GM18867 (cell line): Measurements from ENCODE around the gene ECE1.
"Not testable (repeated sequence)": the region's sequence is repeated elsewhere in the genome, so short reads cannot be mapped to it uniquely, and the experiment has no call there.

ENCODE experiments used
- ATAC-seq: cut with Tn5 transposase; IDR thresholded peaks from one replicate; pipeline ENCODE4 v1.9.1; 2021; ENCODE audit warnings: mild to moderate bottlenecking, moderate library complexity; ENCODE audit not compliant: unreplicated experiment

The ECE1 gene

DNA sequence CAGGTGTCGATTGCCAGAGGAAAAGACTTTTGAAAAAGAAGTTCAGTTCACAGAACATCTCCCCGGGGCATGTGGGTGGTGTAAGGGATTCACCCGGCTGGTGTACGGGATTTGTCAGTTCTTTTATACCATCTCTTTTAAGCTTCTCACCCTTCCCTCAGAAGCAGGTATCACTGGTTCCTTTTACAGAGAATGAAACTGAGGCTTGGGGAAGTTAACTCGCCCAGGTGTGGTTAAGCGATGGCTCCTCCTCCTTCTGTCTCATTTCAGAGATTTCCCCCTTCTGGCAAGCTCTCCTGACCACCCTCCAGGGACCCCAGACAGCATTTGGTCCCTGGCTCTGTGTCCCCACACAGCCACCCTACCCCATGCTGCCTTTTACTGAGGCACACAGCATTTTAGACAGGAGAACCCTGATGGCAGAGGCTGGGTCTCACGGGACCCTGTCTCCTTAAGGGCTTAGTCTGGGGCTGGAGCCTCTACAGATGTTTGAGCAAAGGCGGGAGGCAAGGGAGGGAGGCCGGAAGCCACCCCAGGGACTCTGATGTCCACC is 2.8 kb upstream of the ECE1 start:
- ATAC-seq: peak; percentile 31

DNA sequence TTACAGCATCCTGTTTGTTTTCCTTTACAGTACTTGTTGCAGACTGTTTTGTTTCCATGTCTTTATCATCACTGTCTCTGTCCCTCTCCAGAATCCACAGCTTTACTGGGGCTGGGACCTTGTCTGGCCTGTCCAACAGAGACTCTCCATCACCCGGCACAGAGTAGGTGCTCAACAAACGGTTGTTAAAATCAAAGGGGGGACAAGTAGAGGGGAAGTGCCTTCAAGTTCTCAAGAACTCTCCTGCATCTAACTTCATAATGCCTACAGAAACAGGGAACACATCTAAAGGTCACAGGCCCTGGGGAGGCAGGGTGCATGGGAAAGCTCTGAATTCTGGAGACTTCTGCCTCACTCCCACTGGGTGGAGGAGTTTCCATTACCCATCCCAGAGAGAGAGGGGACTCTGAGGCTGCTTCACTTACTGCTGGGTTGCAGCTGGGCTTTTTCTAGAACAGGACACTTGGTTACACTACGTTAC is 2.3 kb upstream of the ECE1 start:
- ATAC-seq: no peak

DNA sequence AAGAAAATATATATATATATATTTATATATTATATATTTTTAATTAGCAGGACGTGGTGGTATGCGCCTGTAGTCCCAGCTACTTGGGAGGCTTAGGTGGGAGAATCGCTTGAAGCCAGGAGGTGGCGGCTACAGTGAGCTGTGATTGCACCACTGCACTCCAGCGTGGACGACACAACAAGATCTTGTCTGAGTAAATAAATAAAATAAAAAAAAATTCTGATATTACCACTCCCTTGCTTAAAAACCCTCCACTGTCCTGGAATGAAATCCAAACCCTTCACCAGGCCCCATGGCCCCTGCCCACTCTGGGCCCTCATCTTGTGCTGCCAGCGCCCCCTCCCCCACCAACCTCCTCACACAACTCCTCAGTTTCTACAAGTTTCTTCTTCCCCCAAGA is 1.7 kb upstream of the ECE1 start:
- no peak for ATAC-seq

DNA sequence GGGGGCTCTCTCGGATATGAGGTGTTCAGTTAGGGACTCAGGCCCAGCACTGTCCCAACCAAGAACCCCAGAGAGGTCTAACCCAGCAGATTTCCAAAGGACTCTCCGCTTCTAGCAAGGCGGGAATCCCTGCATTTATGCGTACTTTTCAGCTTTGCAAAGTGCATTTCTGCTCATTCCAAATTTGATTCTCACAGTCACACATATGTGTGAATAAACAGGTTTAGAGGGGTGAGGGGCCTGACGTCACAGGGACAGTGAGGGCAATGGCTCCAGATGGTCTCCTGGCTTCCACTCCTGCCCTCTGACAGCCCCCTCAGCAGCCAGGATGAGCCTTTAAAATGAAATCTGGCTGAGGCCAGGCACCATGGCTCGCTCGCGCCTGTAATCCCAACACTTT is 921 bp upstream of the ECE1 start:
- no peak for ATAC-seq

DNA sequence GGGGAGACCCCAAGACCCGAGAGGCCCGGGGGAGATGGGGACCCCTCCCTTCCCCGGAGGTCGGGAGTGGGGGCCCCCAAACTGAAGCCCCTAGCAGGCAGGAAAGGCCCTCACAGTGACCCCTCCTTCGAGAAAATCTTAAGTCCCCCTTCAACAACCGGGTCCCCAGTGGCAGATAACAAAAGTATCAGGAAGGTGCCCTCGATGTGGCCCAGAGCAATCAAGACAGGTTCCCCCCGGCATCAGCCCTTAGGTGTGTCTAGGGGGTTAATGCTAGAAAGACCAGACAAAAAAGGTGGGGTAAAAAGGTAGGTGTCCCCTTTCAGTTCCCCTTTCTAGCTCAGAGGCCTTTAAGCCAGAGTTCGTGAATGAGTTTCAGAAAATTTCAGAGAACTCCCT is 282 bp upstream of the ECE1 start:
- no peak for ATAC-seq

DNA sequence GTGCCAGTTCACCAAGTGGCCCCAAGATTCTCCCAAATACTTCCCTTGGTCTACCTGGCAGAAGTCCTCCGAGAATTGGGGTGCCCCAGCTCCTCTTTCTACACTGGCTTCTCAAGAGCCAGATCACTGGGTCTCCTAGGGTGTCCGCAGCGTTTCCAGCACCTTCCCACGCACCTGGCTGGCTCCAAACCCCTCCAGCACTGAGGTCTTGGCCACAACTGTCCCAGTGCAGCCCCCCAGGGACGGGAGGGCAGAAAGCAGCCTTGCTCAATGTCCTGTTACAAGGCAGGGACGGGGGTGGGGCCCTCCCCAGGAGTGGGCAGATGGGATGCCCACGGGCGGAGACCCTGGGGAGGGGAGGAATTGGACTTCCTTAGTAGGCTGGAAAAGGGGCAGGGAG is 1.1 kb downstream of the ECE1 start:
- no peak for ATAC-seq

DNA sequence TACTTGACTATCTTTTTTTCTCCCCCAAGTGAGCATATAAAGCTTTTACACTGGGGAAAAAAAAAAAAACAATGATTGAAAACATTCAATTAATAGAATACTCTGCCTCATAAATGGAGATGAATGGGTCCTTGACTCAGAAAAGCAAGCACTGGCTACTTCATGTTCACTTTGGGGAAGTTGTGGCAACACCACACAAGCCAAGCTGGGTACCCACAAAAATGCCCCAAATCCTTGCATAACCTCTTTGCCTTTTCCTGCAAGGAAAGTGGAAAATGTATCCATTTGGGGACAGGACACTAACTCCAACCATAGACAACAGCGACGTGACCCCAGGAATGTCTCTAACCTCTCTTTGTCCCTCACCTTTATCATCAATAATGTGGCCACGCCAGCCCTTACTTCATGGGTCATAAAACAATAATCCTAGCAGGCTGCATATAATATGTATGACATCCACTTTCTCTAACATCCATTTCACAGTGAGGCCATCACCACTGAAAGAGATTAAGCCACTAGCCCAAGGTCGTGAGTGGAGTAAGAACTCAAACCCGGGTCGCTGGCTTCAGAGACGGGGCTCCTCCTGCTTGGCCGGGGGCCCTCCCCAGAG is 2.3 kb downstream of the ECE1 start:
- ATAC-seq: no peak

DNA sequence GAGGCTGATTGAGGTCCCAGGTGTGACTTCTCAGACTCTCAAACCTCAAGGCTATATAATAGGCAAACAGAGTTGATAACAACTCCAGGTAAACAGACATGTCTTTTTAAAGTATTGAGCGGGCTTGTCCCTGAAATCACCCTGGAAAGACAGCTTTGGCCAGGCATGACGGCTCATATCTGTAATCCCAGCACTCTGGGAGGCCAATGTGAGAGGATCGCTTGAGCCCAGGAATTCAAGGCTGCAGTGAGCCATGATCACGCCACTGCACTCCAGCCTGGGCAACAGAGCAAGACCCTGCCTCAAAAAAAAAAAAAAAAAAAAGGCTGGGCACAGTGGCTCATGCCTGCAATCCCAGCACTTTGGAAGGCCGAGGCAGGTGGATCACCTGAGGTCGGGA is 4.9 kb downstream of the ECE1 start:
- not testable (repeated sequence) for ATAC-seq

DNA sequence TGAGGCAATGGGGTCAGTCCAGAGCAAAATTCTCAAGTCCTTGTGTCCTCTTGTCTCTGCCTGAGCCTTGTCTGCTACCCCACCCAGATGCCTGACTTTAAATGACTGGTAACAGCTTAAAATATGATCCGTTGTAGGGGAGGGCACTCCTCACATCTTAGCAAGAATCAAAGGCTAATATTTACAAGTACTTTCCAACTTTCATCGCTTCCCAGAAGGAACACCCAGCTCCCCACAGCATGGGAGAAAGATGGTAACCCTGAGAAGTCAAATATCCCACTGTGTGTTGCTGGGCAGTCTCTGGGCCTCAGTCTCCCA is 5.2 kb downstream of the ECE1 start:
- ATAC-seq: no peak

DNA sequence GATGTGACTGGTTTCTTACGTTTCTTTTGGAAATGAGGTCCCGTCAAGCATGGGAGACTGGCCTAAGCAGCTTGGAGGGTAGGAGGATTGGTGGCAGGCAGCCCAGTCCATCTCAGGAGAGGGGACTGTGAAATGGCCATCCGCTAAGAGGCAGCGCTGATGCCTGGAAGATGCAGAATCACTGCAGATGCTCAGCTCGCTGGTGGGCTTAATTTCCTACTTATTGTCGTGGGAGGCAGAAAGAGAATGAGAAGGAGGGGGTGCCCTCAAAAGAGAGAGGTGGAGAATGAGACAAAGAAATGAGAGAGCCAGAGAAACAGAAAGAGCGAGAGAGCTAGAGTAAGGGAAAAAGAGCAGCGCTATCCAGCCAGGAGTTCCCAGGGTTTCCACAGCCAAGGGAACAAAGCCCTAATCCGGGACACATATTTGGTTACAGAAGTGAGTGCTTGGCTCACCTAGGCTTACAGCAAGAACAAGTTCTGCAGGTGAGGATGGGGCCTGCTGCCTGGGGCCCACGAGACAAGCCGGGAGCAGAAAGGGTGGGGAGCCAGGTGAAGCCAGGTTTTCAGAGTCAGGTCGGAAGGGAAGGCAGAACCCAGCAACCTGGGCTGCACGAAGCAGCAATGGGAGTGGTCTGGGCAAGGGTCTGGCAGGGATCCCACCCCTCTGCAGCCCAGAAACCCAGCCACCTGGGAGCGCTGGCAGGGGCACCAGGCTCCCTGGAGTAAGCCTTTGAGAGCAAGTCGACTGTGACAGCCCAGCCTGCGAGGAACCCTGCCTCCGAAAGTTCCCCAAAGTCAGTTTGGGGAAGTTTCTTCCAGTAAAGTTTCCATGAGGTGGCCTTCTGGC is 5.8 kb downstream of the ECE1 start:
- no peak for ATAC-seq

DNA sequence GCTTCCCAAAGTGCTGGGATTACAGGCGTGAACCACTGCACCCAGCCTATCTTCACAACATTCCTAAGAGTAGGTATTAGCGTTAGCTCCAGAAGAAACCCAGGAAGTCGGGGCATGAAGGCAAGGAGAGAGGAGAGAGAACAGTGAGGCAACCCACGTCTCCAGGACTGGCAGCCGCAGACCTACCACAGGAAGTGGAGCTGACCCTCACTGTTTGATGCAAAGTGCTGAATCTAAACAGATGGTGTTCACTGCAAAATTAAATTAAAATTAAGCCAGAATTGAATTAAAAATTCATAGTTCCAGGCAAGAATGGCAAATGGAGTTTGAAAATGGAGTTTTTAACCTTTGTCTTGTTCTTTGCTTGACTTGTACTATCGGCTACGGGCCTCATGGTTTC is 6.7 kb downstream of the ECE1 start:
- ATAC-seq: no peak

DNA sequence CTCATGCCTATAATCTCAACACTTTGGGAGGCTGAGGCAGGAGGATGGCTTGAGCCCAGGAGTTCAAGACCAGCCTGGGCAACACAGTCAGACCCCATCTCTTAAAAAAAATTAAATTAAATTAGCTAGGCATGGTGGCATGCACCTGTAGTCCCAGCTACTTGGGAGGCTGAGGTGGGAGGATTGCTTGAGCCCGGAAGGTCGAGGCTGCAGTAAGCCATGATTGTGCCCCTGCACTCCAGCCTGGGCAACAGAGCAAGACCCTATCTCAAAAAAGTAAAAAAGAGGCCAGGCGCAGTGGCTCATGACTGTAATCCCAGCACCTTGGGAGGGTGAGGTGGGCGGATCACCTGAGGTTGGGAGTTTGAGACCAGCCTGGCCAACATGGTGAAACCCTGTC is 8.2 kb downstream of the ECE1 start:
- ATAC-seq: not testable (repeated sequence)

DNA sequence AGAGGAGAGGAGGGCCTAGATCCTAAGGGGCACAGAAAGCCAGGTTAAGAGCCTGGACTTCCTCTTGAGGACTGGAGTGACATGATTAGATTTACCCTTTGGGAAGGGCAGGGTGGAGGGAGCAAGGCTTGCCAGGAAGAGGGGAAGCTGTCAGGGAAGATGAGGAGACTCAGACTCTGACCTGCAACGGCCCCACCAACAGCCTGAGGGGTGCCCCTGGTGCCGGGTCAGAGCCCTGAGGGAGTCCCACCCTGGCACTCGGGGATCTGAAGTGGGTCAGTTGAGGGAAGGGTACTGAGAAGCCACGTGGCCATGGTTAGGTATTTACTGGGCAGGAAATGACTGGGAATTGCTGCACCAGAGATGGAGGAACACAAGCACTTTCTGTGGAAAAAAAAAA is 9.8 kb downstream of the ECE1 start:
- ATAC-seq: no peak

DNA sequence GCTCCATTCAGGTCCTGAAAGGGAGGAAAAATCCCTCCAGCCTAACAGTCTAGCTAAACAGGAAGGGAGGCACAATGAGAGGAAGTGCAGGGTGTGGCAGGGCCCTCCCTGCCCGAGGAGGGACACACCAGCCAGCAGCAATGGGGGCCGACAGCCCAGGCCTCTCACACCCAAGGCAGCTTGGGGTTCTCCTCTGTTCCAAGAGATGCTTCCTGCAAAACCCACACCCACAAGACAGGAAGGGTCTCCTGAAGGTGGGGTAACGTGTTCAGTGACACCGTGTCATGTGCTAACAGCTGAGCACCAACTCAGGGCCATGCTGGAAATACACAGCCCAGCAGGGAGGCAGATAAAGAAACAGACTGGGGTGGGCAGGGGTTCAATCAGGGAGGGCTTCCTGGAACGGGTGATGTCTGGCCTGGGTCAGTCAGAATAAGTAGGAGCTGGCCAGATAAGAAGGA is 10.2 kb downstream of the ECE1 start:
- no peak for ATAC-seq

DNA sequence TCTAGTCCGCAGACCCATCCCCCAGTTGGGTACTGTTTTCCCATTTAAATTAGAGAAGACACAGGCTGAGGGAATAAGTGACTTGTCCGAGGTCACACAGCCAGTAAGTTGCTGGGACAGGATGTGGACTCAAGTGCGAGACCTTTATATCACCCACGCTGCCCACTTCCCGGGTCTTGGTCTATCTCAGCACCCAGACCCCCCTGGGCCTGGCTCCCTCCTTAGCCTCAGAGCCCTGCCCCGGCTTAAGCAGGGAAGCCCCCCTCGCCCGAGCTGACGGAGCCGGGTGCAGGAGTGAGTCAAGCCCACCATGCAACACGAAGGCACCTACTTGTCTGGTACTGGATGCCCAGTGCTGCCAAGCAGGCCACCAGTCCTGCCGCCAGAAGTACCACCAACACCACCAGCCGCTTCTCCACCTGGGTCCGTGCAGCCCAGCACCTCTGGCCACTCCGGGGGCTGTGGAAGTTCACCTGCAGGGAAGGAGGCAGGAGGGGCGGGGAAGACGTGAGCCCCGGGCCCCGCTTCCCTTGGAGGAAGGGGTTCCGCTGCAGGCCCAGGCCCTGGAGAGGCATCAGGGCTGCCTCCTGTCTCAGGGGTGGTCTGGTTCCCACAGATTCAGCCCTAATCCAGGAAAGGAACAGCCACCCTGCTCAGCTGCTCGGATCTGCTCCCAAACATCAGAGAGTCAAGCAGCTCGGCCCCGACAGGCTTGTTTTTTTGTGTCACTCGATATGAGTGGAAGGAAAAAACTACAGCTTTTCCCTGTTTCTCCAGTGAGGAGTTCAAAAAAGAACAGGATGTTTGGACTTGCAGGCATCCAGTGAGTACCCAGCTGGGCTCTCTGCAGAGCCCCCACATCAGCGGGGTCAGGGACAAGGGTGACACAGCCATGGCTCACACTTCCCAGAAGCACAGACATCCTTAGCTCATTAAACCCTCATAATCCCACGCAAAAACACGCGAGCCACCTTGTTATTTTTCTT is 11.1 kb downstream of the ECE1 start:
- no peak for ATAC-seq

DNA sequence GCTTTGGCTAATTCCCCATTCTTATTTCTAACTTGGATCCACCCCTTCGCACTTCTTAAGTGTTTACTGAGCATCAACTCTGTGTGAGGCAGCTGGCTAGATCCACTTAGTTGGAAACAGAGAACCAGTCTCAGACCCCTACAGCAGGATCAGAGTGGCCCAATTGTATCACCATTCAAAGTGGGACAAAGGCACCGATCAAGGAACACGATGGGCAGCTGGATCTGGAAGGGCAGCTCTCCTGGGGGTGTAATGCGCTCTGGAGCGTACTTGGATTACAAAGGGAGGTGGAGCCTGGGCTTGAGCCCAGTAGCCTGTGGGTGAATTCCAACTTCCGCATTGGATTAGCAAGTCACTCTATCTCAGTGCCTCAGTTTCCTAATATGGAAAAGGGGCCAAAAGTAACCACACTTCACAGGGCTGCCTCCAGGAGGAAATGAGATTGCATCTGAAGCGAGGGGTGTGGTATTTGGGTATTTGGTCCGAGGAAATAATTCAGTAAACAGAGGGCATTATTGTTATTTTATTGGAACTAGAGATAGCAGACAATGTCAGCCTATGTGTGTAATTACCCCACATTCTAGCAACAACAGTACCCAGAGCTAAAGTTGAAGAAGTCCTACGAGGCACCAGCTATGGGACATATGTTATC is 11.9 kb downstream of the ECE1 start:
- ATAC-seq: no peak

DNA sequence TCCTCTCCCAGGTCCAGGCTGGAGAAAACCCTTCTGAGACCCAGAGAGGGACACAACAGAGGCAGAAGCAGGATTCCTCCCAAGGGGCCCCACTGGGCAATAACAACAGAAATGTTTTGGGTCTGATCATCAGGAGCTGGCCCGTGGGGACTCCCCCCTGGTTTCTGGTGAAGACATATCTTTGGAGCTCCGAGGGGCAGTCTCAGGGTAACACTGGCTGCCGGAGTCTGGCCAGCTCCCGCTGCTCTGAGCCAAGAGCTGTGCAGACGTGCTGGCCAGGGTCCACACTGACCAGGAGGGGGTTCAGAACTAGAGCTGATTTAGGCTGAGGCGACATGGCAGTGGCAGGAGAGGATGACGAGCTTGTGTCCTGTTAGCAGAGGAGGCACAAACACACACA is 13.1 kb downstream of the ECE1 start:
- no peak for ATAC-seq

DNA sequence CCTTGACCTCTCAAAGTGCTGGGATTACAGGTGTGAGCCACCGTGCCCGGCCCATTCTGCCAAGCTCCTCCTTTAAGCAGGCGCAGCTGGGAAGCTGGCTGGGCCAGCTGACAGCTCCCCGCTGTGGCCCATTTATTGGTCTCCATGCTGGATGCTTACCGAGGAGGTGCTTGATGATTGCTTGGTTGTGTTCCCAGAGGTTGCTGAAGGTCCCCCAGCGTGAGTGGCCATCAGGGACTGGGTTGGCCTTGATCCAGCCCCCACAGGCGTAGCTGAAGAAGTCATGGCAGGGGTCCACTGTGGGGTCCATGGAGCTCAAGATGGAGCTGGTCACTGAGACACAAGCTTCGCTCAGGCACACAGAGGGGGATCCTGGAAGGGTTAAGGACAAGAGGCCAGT is 17.7 kb downstream of the ECE1 start:
- ATAC-seq: no peak

DNA sequence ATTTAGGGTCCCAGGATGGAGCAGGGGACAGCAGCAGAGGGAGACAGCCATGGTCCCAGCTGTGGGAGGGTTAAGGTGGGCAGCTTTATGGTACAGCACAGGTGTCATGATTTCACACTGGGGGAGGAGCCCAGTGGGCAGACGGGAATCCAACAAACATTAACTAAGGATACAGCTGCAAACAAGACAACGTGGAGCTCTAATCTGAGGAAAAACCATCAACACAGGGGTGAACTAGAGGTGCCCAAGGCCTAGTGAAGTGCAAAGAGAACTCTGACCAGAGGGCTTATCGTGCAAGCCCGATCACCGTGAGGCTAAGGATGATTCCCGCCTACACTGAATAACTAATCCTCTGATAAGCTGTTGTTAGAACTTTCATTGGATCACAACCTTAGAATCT is 18.7 kb downstream of the ECE1 start:
- no peak for ATAC-seq

DNA sequence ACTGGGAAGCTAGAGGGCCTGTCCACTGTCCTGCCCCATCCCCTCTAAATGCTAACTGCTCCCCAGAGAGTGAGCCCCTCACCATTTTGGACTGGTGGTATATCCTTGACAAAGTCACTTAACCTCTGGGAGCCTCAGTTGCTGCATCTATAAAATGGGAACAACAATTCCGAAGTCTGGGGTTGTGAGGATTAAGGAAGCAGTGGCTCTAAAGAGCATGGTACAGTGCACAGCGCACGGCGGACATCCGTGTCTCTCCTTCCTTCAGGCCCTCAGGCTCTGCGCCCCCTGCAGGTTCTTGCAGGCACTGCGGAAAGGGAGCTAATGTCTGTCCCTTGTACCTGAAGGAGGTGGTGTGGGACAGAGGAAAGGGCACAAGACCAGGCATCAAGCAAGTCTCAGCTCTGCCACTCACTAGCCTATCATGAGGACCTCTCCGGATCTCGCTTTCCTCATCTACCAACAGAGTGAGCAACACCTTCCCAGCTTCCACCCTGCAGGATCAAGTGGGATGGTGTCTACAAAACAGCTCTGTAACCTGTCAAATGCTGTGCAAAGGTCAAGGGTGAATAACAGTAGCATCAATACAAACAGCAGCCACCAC is 20.1 kb downstream of the ECE1 start:
- no peak for ATAC-seq
